HPDE6-E6E7 (cell line): Measurements from ENCODE around the gene EDC4.

Experiments
- DNase-seq: peaks from one replicate; pipeline ENCODE4 v3.0.0; 2011; ENCODE audit warnings: missing footprints; ENCODE audit errors: extremely low spot score

The EDC4 gene

GRCh38 chr16:67877064-67877463, 4.2 kb downstream of the EDC4 start:
- no peak for DNase-seq

DNA sequence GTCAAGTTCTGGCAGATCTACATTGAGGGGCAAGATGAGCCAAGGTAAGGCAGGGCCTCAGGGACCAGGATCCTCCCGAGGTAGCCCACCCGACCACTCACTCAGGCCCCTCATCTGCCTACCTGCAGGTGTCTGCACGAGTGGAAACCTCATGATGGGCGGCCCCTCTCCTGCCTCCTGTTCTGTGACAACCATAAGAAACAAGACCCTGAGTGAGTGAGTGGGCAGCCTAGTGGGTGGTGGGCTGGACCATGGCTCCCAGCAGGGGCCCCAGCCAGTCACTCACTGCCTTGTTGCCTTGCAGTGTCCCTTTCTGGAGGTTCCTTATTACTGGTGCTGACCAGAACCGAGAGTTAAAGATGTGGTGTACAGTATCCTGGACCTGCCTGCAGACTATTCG, 5.4 kb downstream of the EDC4 start:
- DNase-seq: no peak

- DNase-seq: no peak
Measured at GRCh38 chr16:67878846-67879245, 6.0 kb downstream of the EDC4 start.

DNA sequence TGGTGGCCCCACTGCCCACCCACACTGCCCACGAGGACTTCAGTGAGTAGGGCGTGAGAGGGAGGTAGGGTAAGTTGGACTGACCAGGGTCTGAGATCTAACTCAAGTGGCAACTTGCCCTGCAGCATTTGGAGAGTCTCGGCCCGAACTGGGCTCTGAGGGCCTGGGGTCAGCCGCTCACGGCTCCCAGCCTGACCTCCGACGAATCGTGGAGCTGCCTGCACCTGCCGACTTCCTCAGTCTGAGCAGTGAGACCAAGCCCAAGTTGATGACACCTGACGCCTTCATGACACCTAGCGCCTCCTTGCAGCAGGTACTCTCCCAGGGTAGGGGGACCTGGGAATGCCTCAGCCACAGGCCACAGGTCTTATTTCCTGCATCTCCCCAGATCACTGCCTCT, 6.6 kb downstream of the EDC4 start:
- DNase-seq: no peak

DNA sequence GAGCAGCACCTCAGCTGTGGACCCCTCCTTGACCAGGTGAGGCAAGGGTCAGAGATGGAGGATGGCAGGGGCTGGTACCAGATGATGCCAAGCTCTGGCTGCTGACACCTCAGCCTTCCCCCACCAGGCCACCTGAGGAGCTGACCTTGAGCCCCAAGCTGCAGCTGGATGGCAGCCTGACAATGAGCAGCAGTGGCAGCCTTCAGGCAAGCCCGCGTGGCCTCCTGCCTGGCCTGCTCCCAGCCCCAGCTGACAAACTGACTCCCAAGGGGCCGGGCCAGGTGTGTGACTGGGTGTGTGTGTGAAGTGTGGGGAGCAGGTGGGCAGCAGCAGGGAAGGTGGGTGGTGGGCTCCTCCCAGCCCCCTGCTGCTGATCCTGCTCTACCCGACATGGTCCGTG, 7.1 kb downstream of the EDC4 start:
- DNase-seq: no peak

- DNase-seq: no peak
Measured at GRCh38 chr16:67880584-67880983, 7.7 kb downstream of the EDC4 start.

GRCh38 chr16:67881621-67882161, 8.8 kb downstream of the EDC4 start:
- DNase-seq: no peak

DNA sequence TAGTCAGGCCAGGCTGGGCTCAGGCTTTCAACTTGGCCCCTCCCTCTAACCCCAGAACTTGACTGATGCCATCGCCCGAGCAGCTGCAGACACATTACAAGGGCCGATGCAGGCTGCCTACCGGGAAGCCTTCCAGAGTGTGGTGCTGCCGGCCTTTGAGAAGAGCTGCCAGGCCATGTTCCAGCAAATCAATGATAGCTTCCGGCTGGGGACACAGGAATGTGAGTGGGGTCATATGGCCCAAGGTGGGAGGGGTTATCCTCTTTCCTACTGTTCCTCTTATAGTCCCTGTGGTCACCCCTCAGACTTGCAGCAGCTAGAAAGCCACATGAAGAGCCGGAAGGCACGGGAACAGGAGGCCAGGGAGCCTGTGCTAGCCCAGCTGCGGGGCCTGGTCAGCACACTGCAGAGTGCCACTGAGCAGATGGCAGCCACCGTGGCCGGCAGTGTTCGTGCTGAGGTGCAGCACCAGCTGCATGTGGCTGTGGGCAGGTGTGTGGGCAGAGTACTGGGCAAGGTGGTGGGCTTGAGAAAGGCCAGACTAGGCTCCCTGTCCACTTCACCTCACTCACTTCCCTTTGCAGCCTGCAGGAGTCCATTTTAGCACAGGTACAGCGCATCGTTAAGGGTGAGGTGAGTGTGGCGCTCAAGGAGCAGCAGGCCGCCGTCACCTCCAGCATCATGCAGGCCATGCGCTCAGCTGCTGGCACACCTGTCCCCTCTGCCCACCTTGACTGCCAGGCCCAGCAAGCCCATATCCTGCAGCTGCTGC, 9.7 kb downstream of the EDC4 start:
- no peak for DNase-seq

- no peak for DNase-seq
Measured at GRCh38 chr16:67883146-67883871, 10.5 kb downstream of the EDC4 start.

- DNase-seq: peak; percentile 86
Measured at GRCh38 chr16:67883872-67884261, 11.0 kb downstream of the EDC4 start.

DNA sequence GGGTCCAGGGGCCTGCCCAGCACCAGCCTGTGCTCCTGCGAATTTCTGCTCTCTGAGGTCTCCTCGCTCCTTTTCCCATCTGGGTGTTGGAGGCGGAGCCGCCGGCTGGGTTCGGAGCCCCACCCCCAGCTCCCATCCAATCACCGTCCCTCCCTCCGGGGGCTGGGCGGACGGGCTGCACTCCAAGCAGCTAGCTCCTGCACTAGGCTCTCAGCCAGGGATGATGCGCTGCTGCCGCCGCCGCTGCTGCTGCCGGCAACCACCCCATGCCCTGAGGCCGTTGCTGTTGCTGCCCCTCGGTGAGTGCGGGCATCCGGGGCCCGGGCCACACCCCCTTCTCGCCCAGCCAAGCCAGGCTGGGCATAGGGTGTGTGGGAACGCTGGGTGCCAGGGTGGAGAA, 11.8 kb downstream of the EDC4 start, which contains the start of gene NRN1L:
Gene NRN1L (plus strand): TSS at position 202 of the 400 bp plus-strand sequence. CDS start 19 bp downstream, at position 221.
- peak; percentile 98 for DNase-seq

DNA sequence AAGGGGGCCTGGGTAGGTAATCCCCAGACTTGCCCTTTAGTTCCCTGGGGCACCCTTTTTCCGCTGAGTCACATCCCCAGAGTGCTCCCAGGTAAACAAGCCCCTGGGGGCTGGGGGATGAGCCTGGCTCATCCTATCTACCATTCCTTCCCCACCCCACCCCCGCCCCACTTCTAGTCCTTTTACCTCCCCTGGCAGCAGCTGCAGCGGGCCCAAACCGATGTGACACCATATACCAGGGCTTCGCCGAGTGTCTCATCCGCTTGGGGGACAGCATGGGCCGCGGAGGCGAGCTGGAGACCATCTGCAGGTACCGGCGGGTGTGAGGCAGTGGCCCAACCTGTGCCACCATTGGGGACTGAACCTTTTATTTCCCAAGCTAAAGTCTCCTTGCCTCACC, 12.7 kb downstream of the EDC4 start:
- DNase-seq: no peak

GRCh38 chr16:67885976-67886375, 13.1 kb downstream of the EDC4 start:
- DNase-seq: no peak

- no peak for DNase-seq
Measured at GRCh38 chr16:67886387-67886786, 13.5 kb downstream of the EDC4 start.

DNA sequence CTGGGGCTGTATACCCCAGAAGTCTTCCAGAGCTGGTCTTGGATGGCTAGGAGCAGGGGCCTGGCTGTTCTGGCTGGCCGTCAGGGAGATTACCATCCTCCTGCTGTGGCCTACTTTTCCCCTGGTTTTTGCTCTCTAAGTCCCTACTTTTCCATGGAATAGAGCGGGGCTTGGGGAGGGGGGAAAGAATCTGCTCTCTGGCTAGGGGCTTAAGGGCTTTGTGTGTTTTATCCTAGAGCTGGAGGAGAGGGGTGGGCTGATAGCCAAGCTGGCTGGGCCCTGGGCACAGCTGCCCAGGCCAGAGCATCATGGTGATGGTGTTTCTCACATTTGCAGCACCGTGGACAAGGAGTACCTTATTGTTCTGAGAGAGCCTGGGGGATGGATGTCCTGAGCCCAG, 15.5 kb downstream of the EDC4 start:
- no peak for DNase-seq

- DNase-seq: no peak
Measured at GRCh38 chr16:67892375-67892774, 19.5 kb downstream of the EDC4 start.

DNA sequence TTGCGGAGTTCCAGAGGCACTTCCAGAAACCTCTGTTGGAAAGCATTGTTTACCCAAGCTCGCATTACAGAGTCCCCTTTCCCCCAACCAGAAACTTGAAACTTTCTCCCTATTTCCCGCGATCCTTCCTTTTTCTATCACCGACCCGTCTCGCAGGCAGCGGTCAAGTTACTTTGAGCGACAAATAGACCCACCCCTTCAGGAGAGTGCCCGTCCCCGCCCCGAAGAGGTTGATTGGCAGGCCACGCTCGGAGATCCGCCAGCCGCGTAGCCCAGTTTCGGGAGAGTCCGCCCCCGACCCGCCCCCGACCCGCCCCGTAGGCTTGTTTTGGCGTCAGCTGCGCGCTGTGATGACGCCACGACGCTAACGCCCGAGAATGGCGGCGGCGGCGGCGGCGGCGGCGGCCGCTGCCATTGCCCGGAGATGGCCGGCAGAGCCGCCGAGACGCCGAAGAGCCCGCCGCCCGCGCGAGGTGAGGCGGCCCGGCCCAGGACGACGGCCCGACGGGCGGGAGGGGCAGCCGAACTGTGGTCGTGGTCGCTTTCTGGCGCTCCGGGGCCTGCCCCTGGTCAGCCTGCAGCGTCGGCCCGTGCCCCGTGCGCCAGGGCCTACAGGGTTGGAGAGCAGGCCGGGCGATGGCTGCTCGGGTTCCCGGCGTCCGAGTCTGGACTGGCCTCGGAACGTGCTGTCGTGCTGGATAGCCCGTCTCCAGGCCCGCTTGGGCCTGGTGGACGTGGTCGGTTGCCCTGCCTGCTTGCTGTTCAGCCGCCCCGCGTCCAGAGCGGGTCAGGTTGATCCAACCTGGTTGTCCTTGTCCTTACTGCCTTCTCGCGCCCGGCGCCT, 20.3 kb downstream of the EDC4 start, which contains the start of gene PSKH1:
Gene PSKH1 (plus strand): TSS at position 356 of the 844 bp plus-strand sequence. CDS start 15,496 bp downstream, outside the sequence.
- DNase-seq: peak; percentile 100

GRCh38 chr16:67893743-67894399, 21.0 kb downstream of the EDC4 start:
- DNase-seq: no peak

DNA sequence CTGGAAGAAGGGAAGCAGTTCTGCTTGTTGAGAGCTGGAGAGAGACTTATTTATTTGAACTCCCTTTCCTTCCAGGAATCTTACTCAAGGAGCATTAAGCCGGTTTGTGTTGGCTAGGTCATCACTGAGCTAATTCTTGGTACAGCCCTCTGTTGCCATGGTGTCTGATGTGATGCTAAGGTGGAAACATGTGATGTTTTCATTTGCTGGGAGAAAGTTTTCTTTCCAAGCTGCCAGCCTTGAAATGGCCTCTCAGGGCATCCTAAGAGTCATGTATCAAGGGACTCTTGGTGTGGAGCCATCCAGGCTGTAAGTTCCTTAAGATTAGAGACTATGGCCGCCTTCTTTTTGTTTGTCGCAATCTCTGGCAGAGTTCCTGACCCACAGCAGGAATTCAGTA, 24.4 kb downstream of the EDC4 start:
- DNase-seq: no peak

- no peak for DNase-seq
Measured at GRCh38 chr16:67901734-67902133, 28.9 kb downstream of the EDC4 start.

DNA sequence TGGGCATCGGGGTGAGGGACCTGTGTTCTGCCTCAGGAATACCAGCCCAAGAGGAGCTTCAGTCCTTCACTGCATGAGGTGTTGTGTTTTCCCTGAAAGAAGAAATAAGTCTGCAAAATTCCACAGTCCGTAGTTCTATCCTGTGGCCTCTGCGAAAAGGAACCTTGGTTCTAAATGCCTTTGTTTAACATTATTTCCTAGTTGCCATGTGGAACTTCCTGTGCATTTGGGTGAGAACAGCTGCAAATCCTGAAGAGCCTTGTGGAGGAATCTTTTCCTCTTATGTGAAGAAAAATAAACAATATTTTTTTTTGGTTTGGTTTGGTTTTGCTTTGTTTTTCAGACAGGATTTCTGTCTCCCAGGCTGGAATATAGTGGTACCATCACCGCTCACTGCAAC, 30.0 kb downstream of the EDC4 start:
- DNase-seq: no peak
